ENCODE results near the gene LMO7.
"Not testable (repeated sequence)": the region's sequence is repeated elsewhere in the genome, so short reads cannot be mapped to it uniquely, and the experiment has no call there.

LMO7 gene

DNA sequence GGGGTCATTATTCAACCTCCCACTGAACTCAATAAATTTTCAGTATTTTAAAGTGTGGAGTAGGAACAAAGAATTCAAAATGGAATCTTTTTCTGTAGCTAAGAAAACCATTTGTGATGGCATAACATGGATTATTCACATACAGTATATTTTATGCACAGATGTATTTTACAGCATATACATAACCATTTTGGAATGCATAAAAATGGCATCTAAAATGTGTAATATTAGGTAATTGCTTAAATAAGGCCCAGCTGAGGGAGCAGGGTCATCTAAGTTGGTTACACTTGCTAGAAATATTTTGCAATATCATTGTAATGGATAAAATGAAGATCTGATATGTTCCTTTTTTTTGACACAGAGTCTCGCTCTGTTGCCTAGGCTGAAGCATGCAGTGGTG, 146.9 kb downstream of the LMO7 start:
- DNase-seq: no peak

DNA sequence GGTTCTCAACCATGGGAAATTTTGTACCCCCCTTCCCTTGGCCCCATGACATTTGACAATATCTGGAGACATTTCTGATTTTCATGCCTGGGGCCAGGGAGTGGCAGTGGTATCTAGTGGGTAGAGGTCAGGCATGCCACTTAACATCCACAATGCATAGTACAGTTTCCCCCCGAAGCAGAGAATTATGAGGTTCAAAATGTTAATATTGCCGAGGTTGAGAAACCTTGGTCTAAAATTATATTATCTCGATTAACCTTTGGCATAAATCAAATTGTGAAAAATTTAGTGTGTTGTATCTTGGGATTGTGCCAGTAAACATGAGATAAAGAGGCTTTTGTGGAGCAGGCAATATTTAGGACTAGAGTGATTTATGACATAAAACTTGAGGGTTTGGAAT, 147.9 kb downstream of the LMO7 start:
- DNase-seq: no peak

- no peak for DNase-seq
These were observed 149.0 kb downstream of the LMO7 start for GRCh38 chr13:75785130-75785529.

- no peak for DNase-seq
These were observed 151.3 kb downstream of the LMO7 start for GRCh38 chr13:75787249-75787928.

- no peak for DNase-seq
These were observed 152.4 kb downstream of the LMO7 start for GRCh38 chr13:75788481-75788981.

DNA sequence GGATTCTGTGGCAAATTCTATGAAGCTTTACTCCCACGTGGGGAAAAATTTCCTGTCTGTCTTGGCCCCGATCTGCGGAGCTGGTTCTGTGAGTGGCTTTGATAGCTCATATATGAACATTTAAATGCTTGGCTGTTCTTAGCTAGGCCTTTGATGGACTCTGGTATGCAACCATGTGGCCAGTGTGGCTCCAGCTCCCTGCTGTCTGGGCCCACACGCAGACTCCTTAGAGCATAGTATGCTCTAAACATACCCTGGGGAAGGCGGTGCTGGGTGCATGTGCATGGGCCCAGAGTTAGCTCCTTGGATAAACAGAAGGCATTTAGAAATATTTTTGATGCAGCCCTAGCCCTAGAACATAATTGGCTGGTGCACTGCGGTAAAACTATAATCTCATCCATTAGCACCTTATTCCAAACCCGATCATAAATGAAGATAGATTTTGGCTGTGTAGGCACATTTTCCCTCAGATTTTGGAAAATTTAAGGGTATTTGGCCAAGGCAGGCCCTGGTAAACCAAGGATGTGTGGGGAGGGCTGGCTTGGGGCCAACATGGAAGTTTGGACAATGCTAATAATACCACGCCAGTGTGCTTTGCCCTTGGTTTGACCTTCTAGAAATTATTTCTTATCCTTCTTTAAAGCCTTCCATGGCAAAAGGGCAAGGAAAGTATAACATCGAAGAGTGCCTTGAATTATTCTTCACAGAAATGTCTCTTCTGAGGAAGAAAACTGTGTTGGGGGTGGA, 153.5 kb downstream of the LMO7 start:
- no peak for DNase-seq

DNA sequence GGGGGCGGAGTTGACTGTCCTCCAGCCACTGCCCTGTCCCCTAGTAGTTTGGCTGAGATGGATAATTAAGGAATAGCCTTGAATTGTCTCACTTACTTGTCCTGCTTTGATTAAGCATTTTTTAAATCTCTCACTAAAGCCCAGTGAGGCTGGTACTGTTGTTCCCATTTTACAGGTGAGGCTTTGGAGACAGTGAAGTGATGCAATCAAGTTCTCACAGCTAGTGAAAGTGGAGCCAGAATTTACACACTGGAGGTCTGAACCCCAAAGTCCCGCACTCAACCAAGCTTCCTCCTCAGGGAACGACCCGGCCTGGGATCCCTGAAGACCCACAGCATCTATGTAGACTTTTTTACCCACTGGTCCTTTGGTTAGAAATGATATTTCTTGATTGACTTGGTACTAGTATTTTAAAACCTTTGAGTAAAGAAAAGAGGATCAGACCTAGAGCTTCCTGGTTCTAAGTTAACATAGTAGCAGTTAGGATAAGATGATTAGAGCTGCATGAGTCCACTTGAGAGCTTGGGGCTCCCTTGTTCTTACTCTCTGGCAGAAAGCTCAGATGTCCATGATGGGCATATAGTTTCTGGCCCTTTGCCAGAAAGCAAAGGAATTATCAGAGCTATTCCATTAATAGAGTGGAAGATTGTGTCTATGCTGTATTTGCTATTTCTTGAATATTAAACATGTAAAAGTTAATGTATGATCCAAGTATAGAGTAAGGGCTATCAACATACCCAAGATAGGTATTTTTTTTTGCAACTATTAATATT, 154.3 kb downstream of the LMO7 start:
- DNase-seq: no peak

- no peak for DNase-seq
These were observed 156.5 kb downstream of the LMO7 start for GRCh38 chr13:75792526-75793187.

DNA sequence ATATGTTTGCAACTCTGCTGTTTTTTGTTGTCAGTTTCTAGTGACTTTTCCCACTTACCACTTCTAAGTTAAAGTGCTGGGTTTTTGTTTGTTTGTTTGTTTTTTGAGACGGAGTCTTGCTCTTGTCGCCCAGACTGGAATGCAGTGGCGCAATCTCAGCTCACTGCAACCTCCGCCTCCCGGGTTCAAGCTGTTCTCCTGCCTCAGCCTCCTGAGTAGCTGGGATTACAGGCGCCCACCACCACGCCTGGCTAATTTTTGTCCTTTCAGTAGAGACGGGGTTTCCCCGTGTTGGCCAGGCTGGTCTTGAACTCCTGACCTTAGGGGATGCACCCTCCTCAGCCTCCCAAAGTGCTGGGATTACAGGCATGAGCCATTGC, 157.0 kb downstream of the LMO7 start:
- DNase-seq: not testable (repeated sequence)

DNA sequence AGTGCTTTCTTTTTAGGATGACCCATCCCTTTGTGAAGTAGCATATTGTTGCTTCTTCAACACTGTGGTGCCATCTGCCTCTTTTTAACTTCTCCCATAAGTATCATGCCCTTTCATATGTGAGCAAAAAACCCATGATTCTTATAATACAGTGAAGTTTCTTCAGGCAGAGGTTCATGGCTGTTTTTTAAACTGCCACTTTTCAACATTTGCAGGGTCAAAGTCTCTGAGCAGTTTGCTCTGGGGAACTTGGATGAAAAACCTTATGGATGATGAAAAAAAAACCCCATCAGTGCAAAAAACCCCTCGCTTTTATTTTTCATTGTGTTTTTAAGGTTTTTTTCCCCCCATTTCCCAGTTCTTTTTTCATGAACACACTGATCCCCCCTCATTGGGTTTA, 158.5 kb downstream of the LMO7 start:
- DNase-seq: no peak

DNA sequence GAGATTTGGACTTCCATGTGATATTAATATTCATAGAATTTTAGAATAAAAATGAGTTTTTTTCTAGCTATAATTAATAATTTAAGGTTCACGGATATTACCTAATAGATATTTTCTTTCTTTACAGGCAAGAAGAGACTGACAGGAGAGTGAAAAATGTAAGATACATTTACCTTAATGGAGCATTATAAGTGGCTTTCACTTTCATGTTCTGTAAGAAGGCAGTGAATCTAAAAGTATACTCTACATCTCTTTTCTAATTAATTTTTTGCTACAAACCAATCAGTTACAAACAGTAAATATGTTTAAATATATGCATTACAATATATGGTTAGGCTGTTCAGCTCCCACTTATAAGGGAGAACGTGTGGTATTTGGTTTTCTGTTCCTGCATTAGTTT, 159.1 kb downstream of the LMO7 start:
- no peak for DNase-seq

- no peak for DNase-seq
These were observed 160.7 kb downstream of the LMO7 start for GRCh38 chr13:75796825-75797224.

GRCh38 chr13:75797239-75797638, 161.1 kb downstream of the LMO7 start:
- DNase-seq: no peak

DNA sequence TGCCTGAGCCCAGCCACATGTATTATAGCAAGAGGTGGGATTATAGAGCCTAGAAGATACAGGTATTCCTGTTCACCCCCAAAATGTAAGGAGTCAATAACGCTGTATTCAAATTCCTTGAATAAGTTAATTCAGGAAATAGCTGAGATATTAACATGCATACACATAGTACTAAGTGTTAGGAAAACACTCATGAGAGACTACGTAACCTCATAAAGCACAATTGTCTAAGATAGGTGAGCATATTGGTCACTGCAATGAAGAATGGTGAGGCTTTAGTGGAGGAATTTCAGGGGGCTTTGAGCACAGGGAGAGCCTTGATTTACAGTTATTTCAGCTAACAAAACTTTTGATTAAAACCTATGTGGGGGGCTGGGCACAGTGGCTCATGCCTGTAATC, 161.6 kb downstream of the LMO7 start:
- no peak for DNase-seq

GRCh38 chr13:75798353-75799255, 162.5 kb downstream of the LMO7 start:
- DNase-seq: no peak

DNA sequence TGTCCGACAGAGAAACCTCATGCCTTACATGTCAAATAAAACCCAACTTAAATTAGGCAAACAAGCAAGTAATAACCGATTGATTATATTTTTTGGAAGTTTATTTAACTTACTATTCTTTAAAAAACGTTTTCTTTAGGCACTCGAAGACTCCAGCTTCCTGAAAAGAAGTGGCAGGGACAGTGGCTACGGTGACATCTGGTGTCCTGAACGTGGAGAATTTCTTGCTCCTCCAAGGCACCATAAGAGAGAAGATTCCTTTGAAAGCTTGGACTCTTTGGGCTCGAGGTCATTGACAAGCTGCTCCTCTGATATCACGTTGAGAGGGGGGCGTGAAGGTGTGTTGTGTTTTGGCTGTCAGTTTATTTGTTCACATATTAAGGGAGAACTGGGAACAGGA, 164.4 kb downstream of the LMO7 start:
- DNase-seq: no peak

- DNase-seq: no peak
These were observed 165.3 kb downstream of the LMO7 start for GRCh38 chr13:75801388-75801945.

DNA sequence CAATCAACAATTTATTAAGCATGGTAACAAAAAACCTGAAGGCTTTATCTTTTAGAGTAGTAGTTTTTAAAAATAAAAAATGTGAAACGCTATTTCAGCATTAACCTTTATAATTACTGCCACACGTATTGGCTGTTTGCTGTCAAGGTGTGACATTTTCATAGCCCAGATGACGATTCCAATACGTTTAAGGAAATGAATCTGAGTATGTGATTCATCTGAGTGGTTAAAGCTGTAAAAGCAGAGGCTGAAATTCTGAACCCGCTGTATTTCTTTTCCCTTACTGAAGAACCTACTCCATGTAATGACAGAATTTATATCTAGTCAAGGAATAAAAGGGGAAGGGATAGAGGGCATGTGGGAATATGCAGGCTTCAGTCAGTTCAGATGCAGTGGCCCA, 166.0 kb downstream of the LMO7 start:
- DNase-seq: no peak

DNA sequence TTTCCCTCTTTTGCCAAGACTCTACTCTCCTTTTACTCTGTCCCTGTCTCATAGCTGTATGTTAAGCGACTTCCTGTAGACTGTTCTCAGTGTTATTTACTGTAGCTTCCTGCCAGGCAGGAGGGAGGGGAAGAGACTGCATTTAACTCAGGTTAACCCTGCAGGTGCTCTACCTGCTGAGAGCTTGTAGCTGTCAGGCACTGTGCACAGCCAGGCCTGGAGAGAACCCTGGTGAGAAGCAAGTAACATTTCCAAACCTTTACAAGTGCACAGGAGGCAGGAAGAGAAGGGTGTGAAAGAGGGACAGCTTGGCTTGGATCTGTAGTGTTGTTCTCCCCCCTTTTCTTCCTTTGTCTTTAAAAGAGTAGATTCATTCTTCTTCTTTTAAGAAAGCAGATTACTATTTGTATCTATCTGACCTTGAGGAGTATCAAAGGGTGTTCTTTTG, 167.1 kb downstream of the LMO7 start:
- DNase-seq: peak; percentile 66

- no peak for DNase-seq
These were observed 167.9 kb downstream of the LMO7 start for GRCh38 chr13:75804054-75804453.

- DNase-seq: no peak
These were observed 168.5 kb downstream of the LMO7 start for GRCh38 chr13:75804605-75805004.

GRCh38 chr13:75806117-75806516, 170.0 kb downstream of the LMO7 start:
- no peak for DNase-seq
